HG03025 (cell line): Measurements from ENCODE around the gene ASMTL.
"Not testable (repeated sequence)": the region's sequence is repeated elsewhere in the genome, so short reads cannot be mapped to it uniquely, and the experiment has no call there.

Experiments
- ATAC-seq: cut with Tn5 transposase; IDR thresholded peaks from one replicate; pipeline ENCODE4 v1.9.1; 2021; ENCODE audit warnings: mild to moderate bottlenecking, moderate library complexity; ENCODE audit not compliant: unreplicated experiment, low FRiP score

ASMTL gene

GRCh38 chrX:1483843-1484637, 31.3 kb upstream of the ASMTL start:
- ATAC-seq, result peak; percentile 47

- not testable (repeated sequence) for ATAC-seq
Observed at GRCh38 chrX:1482530-1482928, 29.8 kb upstream of the ASMTL start.

GRCh38 chrX:1481636-1482529, 29.2 kb upstream of the ASMTL start:
- ATAC-seq, result peak; percentile 34

- no peak for ATAC-seq
Observed at GRCh38 chrX:1480082-1480785, 27.5 kb upstream of the ASMTL start.

- ATAC-seq, result no peak
Observed at GRCh38 chrX:1477801-1478458, 25.2 kb upstream of the ASMTL start.

- no peak for ATAC-seq
Observed at GRCh38 chrX:1477229-1477628, 24.5 kb upstream of the ASMTL start.

- ATAC-seq, result no peak
Observed at GRCh38 chrX:1476682-1477081, 24.0 kb upstream of the ASMTL start.

GRCh38 chrX:1475881-1476280, 23.2 kb upstream of the ASMTL start:
- no peak for ATAC-seq

- ATAC-seq, result no peak
Observed at GRCh38 chrX:1475481-1475880, 22.8 kb upstream of the ASMTL start.

- not testable (repeated sequence) for ATAC-seq
Observed at GRCh38 chrX:1474593-1474992, 21.9 kb upstream of the ASMTL start.

GRCh38 chrX:1472975-1473374, 20.3 kb upstream of the ASMTL start:
- ATAC-seq, result no peak

- no peak for ATAC-seq
Observed at GRCh38 chrX:1468250-1468772, 15.6 kb upstream of the ASMTL start.

GRCh38 chrX:1466971-1467561, 14.4 kb upstream of the ASMTL start:
- no peak for ATAC-seq

GRCh38 chrX:1466232-1466661, 13.5 kb upstream of the ASMTL start:
- no peak for ATAC-seq

GRCh38 chrX:1465286-1466231, 12.8 kb upstream of the ASMTL start:
- ATAC-seq, result no peak

GRCh38 chrX:1464971-1465285, 12.2 kb upstream of the ASMTL start:
- ATAC-seq, result no peak

- ATAC-seq, result no peak
Observed at GRCh38 chrX:1464041-1464970, 11.6 kb upstream of the ASMTL start.

GRCh38 chrX:1463581-1463980, 10.9 kb upstream of the ASMTL start:
- no peak for ATAC-seq
